ENCODE data around the gene VDAC1.

- no peak for TF ChIP-seq POLR2A (IDR thresholded peaks at IDR 0.05)
- TF ChIP-seq, protein P1, sequence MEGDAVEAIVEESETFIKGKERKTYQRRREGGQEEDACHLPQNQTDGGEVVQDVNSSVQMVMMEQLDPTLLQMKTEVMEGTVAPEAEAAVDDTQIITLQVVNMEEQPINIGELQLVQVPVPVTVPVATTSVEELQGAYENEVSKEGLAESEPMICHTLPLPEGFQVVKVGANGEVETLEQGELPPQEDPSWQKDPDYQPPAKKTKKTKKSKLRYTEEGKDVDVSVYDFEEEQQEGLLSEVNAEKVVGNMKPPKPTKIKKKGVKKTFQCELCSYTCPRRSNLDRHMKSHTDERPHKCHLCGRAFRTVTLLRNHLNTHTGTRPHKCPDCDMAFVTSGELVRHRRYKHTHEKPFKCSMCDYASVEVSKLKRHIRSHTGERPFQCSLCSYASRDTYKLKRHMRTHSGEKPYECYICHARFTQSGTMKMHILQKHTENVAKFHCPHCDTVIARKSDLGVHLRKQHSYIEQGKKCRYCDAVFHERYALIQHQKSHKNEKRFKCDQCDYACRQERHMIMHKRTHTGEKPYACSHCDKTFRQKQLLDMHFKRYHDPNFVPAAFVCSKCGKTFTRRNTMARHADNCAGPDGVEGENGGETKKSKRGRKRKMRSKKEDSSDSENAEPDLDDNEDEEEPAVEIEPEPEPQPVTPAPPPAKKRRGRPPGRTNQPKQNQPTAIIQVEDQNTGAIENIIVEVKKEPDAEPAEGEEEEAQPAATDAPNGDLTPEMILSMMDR (IDR thresholded peaks at IDR 0.05), result peak; percentile 28 to 73 (median 52)
These were observed 21.9 kb upstream of the VDAC1 start for GRCh38 chr5:134026521-134027287.
